Osteoblast (primary cell): ENCODE measurements around the gene PHF14. TPM values are rescaled to one million over a fixed set of nuclear protein-coding genes. Genes with fewer than 3 reads are reported as not detected.
"Not testable (repeated sequence)": the region's sequence is repeated elsewhere in the genome, so short reads cannot be mapped to it uniquely, and the experiment has no call there.

Experiments used
- DNase-seq: peaks from one replicate; pipeline ENCODE4 v3.0.0; 2011; ENCODE audit warnings: low spot score, mixed read lengths; ENCODE audit not compliant: insufficient read length; ENCODE audit errors: missing footprints
- H2AFZ ChIP-seq: 2 replicates; pipeline ENCODE4 v1.6.0; 2011; ENCODE audit warnings: mild to moderate bottlenecking, low read length
- H3K27ac ChIP-seq: 2 replicates; pipeline ENCODE4 v1.5.1; 2011; ENCODE audit warnings: mild to moderate bottlenecking, low read depth, low read length, moderate library complexity
- H3K27me3 ChIP-seq: 2 replicates; pipeline ENCODE4 v1.6.0; 2012; ENCODE audit warnings: mild to moderate bottlenecking, control low read depth, inconsistent platforms, low read length, moderate library complexity; ENCODE audit not compliant: insufficient read depth
- H3K36me3 ChIP-seq: 2 replicates; pipeline ENCODE4 v1.5.1; 2011; ENCODE audit warnings: mild to moderate bottlenecking, low read length, control low read depth, moderate library complexity; ENCODE audit not compliant: insufficient read depth
- H3K4me1 ChIP-seq: 2 replicates; pipeline ENCODE4 v1.5.1; 2011; ENCODE audit warnings: mild to moderate bottlenecking, low read length, control low read depth, moderate library complexity; ENCODE audit not compliant: insufficient read depth
- H3K4me2 ChIP-seq: 2 replicates; pipeline ENCODE4 v1.6.0; 2011; ENCODE audit warnings: mild to moderate bottlenecking, low read length; ENCODE audit not compliant: insufficient read depth
- H3K4me3 ChIP-seq: fragments of 200-600 bp; sonication (generic); 3 replicates; pipeline ENCODE4 v1.5.1; 2012; ENCODE audit warnings: mild to moderate bottlenecking, low read length, inconsistent platforms; ENCODE audit not compliant: insufficient read depth
- H3K79me2 ChIP-seq: 2 replicates; pipeline ENCODE4 v1.6.0; 2012; ENCODE audit warnings: mild to moderate bottlenecking, low read length, control low read depth, inconsistent platforms; ENCODE audit not compliant: insufficient read depth
- H3K9me3 ChIP-seq: 2 replicates; pipeline ENCODE4 v1.5.1; 2011; ENCODE audit warnings: low read depth, low read length, control low read depth
- H4K20me1 ChIP-seq: 2 replicates; pipeline ENCODE4 v1.6.0; 2012; ENCODE audit warnings: mild to moderate bottlenecking, low read length, control low read depth; ENCODE audit not compliant: insufficient read depth
- total RNA-seq: library from RNA; depleted of rRNA; stranded (reverse); fragments of >200 nt; gene quantifications from 2 replicates; pipeline ENCODE4 v1.2.3, GENCODE V29; 2012
- TF ChIP-seq, protein P1 (sequence below): IDR thresholded peaks from 2 replicates; pipeline ENCODE4 v1.5.1; 2011; ENCODE audit warnings: mild to moderate bottlenecking, low read depth, low read length, moderate library complexity; ENCODE audit errors: extremely low read depth

PHF14 gene
- total RNA-seq, 1 donor, result 36.9 TPM

DNA sequence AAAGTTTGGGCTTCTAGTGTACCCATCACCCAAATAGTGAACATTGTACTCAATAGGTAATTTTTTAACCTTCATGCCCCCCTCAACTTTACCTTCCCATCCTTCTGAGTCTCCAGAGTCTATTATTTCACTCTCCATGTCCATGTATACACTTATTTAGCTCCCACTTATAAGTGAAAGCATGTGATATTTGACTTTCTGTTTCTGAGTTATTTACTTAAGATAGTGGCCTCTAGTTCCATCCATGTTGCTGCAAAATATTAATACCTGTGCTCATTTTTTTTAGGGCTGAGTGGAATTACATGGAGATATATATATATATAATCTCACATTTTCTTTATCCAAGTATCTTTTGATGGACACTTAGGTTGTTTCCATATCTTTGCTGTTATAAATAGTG lies 21.1 kb upstream of the PHF14 start:
- H2AFZ ChIP-seq, result no peak overlapping the region
- no peaks in the 10 kb centered on the region for H3K36me3 ChIP-seq
- no peak overlapping the region for H3K27ac ChIP-seq
- H3K4me2 ChIP-seq, result no peak overlapping the region
- no peaks in the 10 kb centered on the region for H3K9me3 ChIP-seq
- no peak overlapping the region for H3K4me3 ChIP-seq
- no peak for DNase-seq
- no peaks in the 10 kb centered on the region for H3K27me3 ChIP-seq
- TF ChIP-seq, protein P1, sequence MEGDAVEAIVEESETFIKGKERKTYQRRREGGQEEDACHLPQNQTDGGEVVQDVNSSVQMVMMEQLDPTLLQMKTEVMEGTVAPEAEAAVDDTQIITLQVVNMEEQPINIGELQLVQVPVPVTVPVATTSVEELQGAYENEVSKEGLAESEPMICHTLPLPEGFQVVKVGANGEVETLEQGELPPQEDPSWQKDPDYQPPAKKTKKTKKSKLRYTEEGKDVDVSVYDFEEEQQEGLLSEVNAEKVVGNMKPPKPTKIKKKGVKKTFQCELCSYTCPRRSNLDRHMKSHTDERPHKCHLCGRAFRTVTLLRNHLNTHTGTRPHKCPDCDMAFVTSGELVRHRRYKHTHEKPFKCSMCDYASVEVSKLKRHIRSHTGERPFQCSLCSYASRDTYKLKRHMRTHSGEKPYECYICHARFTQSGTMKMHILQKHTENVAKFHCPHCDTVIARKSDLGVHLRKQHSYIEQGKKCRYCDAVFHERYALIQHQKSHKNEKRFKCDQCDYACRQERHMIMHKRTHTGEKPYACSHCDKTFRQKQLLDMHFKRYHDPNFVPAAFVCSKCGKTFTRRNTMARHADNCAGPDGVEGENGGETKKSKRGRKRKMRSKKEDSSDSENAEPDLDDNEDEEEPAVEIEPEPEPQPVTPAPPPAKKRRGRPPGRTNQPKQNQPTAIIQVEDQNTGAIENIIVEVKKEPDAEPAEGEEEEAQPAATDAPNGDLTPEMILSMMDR, result no peak
- no peaks in the 10 kb centered on the region for H3K79me2 ChIP-seq
- no peaks in the 10 kb centered on the region for H3K4me1 ChIP-seq
- no peaks in the 10 kb centered on the region for H4K20me1 ChIP-seq

DNA sequence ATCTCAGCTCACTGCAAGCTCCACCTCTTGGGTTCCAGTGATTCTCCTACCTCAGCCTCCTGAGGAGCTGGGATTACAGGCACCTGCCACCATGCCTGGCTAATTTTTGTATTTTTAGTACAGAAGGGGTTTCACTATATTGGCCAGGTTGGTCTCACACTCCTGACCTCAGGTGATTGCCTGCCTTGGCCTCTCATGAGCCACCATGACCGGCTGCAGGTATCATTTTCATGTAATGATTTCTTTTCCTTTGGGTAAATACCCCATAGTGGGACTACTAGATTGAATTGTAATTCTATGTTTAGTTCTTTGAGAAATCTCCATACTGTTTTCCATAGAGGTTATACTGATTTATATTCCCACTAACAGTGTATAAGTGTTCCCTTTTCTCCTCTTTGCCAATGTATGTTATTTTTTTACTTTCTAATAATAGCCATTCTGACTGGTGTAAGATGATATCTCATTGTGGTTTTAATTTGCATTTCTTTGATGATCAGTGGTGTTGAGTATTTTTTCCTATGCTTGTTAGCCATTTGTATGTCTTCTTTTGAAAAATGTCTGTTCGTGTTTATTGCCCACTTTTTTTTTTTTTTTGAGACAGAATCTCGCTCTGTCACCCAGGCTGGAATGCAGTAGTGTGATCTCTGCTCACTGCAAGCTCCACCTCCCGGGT lies 20.5 kb upstream of the PHF14 start:
- not testable (repeated sequence) for H3K9me3 ChIP-seq, H3K27ac ChIP-seq, H4K20me1 ChIP-seq, H2AFZ ChIP-seq, H3K79me2 ChIP-seq, H3K4me3 ChIP-seq, H3K4me1 ChIP-seq, DNase-seq, H3K36me3 ChIP-seq, H3K4me2 ChIP-seq, H3K27me3 ChIP-seq

DNA sequence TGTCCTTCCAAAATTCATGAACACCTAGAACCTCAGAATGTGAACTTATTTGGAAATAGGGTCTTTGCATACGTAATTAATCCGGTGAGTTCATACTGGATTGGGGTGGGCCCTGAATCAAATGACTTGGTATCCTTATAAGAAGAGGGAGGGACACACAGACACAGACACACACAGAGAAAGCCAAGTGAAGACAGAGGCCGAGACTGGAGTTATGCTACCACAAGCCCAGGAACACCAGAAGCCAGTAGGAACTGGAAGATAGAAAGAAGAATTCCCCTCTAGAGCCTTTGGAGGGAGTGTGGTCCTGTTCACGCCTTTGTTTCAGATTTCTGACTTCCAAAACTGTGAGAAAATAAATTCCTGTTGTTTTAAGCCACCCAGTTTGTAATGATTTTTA lies 17.1 kb upstream of the PHF14 start:
- Histone ChIP-seq H3K4me3 (no peak overlapping the region), H3K27me3 (no peaks in the 10 kb centered on the region), H2AFZ (peak overlapping the region; percentile 70), H3K36me3 (no peaks in the 10 kb centered on the region), H3K27ac (no peak overlapping the region), H3K79me2 (no peaks in the 10 kb centered on the region), H3K9me3 (no peaks in the 10 kb centered on the region), H4K20me1 (no peaks in the 10 kb centered on the region), H3K4me2 (peak overlapping the region; percentile 55), H3K4me1 (no peaks in the 10 kb centered on the region)
- DNase-seq, result no peak
- TF ChIP-seq, protein P1, result no peak

DNA sequence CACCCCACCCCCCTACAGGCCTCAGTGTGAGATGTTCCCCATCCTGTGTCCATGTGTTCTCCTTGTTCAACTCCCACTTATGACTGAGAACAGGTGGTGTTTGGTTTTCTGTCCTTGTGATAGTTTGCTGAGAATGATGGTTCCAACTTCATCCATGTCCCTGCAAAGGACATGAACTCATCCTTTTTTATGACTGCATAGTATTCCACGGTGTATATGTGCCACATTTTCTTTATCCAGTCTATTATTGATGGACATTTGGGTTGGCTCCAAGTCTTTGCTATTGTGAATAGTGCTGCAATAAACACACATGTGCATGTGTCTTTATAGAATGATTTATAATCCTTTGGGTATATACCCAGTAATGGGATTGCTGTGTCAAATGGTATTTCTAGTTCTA lies 13.4 kb upstream of the PHF14 start:
- not testable (repeated sequence) for H4K20me1 ChIP-seq, H3K4me3 ChIP-seq

DNA sequence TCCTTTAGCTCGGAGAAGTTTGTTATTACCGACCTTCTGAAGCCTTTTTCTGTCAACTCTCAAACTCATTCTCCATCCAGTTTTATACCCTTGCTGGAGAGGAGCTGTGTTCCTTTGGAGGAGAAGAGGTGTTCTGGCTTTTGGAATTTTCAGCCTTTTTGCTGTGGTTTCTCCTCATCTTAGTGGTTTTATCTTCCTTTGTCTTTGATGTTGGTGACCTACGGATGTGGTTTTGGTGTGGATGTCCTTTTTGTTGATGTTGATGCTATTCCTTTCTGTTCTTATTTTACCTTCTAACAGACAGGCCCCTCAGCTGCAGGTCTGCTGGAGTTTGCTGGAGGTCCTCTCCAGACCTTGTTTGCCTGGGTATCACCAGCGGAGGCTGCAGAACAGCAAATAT lies 8.7 kb upstream of the PHF14 start:
- H3K4me3 ChIP-seq, DNase-seq, H4K20me1 ChIP-seq, H3K4me1 ChIP-seq, H3K27ac ChIP-seq, H3K79me2 ChIP-seq, H3K4me2 ChIP-seq, H3K27me3 ChIP-seq, H3K36me3 ChIP-seq, H3K9me3 ChIP-seq, H2AFZ ChIP-seq: not testable (repeated sequence)

More for the DNA sequence above, 13.4 kb upstream of the PHF14 start:
- not testable (repeated sequence) for H3K4me1 ChIP-seq, H3K27me3 ChIP-seq, H3K9me3 ChIP-seq, H3K79me2 ChIP-seq, H3K4me2 ChIP-seq, DNase-seq, H3K27ac ChIP-seq, H3K36me3 ChIP-seq, H2AFZ ChIP-seq
